Fibroblast of the aortic adventitia (primary cell): ENCODE data around the gene CFAP91. TPM values are rescaled to one million over a fixed set of nuclear protein-coding genes. Genes with fewer than 3 reads are reported as not detected.
"Not testable (repeated sequence)": the region's sequence is repeated elsewhere in the genome, so short reads cannot be mapped to it uniquely, and the experiment has no call there.

Experiments
- DNase-seq: peaks from one replicate; pipeline ENCODE4 v3.0.0-alpha.2; 2010; ENCODE audit warnings: low read depth
- H3K4me3 ChIP-seq: 2 replicates; pipeline ENCODE4 v1.5.1; 2011; ENCODE audit warnings: low read depth, mild to moderate bottlenecking, control low read depth, low read length, moderate library complexity
- total RNA-seq: library from RNA; depleted of rRNA; stranded (reverse); fragments of >200 nt; gene quantifications from 2 replicates; pipeline ENCODE4 v1.2.3, GENCODE V29; 2012; ENCODE audit warnings: low replicate concordance
- TF ChIP-seq, protein P1 (sequence below): IDR thresholded peaks from 2 replicates; pipeline ENCODE4 v1.5.1; 2011; ENCODE audit warnings: mild to moderate bottlenecking, low read length, control low read depth, inconsistent platforms; ENCODE audit not compliant: insufficient read depth

CFAP91 gene
- total RNA-seq, 1 donor = 0.81 TPM

DNA sequence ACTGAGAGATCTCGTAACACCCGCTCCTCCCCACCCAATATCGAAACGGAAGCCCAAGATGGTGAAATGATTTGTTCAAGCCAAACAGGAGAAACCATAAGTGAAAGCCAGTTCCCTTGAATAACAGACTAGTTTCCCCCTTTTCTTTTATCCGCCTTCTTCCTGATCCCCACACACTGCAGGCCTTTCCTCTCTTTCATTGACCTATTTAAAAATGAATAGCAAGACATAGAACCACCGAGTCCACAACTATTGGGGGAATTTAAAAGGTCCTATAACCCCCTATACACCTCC, 25.2 kb upstream of the CFAP91 start:
- DNase-seq = no peak
- TF ChIP-seq, protein P1, sequence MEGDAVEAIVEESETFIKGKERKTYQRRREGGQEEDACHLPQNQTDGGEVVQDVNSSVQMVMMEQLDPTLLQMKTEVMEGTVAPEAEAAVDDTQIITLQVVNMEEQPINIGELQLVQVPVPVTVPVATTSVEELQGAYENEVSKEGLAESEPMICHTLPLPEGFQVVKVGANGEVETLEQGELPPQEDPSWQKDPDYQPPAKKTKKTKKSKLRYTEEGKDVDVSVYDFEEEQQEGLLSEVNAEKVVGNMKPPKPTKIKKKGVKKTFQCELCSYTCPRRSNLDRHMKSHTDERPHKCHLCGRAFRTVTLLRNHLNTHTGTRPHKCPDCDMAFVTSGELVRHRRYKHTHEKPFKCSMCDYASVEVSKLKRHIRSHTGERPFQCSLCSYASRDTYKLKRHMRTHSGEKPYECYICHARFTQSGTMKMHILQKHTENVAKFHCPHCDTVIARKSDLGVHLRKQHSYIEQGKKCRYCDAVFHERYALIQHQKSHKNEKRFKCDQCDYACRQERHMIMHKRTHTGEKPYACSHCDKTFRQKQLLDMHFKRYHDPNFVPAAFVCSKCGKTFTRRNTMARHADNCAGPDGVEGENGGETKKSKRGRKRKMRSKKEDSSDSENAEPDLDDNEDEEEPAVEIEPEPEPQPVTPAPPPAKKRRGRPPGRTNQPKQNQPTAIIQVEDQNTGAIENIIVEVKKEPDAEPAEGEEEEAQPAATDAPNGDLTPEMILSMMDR = no peak
- peak overlapping the region; percentile 83 for H3K4me3 ChIP-seq

DNA sequence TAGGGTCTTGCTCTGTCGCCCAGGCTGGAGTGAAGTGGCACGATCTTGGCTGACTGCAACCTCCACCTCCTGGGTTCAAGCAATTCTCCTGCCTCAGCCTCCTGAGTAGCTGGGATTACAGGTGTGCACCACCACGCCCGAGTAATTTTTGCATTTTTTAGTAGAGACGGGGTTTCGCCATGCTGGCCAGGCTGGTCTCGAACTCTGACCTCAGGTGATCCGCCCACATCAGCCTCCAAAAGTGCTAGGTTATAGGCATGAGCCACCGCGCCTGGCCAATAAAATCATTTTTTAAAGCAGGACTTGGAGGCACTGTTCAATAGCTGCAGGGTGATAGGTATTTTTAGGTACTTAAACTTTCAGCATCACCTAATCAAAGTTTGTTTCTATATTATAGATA, 24.6 kb upstream of the CFAP91 start:
- DNase-seq, H3K4me3 ChIP-seq: not testable (repeated sequence)

DNA sequence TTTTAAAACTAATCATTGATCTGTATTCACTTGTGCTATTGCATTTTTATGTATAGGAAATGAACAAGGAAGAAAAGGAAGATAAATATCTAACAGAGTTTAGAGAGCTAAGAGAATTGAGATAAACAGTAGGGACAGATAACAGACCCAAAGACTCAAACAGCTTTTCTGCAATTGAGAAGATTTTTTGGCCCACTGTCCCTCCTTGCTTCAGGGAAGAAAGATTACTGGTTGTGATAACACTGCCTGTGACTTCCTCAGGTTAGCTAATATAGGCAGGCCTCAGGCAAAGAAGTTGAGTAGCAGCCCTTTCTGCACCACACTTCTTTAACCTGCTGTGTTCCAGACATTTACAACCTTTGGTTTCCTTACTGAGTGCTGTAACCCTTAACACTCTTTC, 22.9 kb upstream of the CFAP91 start:
- TF ChIP-seq, protein P1 = no peak
- H3K4me3 ChIP-seq = no peak overlapping the region
- no peak for DNase-seq

DNA sequence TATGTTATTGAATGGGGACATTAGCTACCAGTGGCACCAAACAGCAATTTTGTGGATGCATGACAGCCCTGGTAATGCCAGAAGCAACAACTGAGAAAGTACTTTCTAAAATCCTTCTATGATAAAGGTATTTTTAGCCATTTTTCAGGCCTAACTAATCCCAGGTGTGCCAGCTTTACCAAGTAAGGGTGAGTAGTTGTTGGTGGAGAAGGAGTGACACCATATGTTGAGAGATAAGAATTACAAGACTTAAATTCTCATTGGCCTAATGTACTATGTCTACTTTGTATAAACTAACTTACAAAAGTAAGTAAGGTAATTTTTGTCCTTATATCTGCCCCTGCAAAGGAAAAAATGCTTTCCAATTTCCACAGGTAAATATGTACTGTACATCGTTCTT, 21.5 kb upstream of the CFAP91 start:
- TF ChIP-seq, protein P1 = peak; percentile 52
- peak; percentile 82 for DNase-seq
- no peak overlapping the region for H3K4me3 ChIP-seq

DNA sequence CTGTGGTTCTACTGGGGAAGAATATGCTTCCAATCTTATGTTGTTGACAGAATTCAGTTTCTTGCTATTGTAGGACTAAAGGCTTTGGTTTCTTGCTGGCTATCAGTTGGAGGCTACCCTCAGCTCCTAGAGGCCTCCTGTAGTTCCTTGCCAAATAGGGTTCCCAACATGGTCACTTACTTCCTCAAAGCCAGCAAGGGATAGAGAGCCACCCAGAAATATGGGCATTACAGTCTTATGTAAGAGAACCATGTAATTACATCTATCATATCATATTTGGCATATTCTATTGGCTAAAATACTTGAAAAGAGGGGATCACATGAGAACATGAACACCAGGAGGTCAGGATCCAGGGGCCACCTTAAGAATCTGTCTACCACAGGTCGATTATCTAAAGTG, 19.4 kb upstream of the CFAP91 start:
- TF ChIP-seq, protein P1 = no peak
- H3K4me3 ChIP-seq = no peak overlapping the region
- DNase-seq = no peak

DNA sequence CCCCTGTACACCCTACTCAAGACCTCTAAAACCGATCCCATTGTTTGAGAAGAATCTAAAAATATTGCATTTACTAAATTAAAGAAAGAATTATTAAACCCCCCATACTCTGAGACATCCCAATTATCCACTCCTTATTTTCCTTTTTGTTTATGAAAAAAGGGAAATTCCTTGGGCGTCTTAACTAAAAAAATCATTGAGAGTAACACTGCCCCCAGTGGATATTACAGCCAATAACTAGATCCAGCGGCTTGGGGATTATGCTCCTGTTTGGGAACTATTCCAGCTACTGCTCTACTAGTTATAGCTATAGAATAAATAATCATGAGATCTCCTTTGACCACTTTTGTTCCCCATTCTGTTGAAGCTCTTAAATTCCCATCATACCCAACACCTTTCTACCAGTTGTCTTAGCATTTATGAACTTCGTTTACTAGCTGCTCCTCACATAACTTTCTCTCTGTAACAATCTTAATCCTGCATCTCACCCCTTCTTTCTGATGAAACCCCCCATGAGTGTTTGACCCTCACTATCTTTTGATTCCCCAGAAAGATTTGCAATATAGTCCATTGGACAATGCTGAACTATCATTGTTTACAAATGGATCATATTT, 12.7 kb upstream of the CFAP91 start:
- H3K4me3 ChIP-seq = no peak overlapping the region
- TF ChIP-seq, protein P1 = peak; percentile 44
- peak; percentile 44 for DNase-seq

DNA sequence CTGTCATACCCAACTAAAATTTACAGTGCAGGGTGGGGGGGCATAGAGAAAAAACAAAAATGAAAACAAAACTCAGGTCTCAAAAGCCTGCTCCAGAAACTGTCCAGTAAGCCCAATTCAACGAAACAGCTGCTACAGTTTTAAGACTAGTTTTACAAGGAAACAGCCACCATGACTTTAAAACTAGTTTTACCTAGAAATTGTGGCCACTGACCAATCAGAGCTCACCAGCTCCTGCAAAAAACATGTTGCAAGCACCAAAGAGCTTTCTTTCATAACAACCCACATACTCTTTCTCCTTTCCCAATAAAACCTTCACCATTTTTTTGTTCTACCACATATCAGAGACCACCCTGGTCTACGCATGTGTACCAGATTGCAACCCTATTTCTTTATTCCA, 7.3 kb upstream of the CFAP91 start:
- no peak overlapping the region for H3K4me3 ChIP-seq
- peak; percentile 27 for DNase-seq
- TF ChIP-seq, protein P1 = no peak
